HepG2 (cell line): ENCODE data around the gene IFI27. TPM values are rescaled to one million over a fixed set of nuclear protein-coding genes. Genes with fewer than 3 reads are reported as not detected.
A peak's percentile ranks its signal among the peaks of the same experiment; 100 is the strongest.

ENCODE experiments used
- AKAP8 ChIP-seq: sonication (generic); formaldehyde crosslinking; IDR thresholded peaks from 2 replicates; pipeline ENCODE4 v1.5.1; 2020; ENCODE audit warnings: mild to moderate bottlenecking, missing genetic modification reagents
- CENPX ChIP-seq: sonication (generic); formaldehyde crosslinking; IDR thresholded peaks from 2 replicates; pipeline ENCODE4 v1.9.0; 2021; ENCODE audit warnings: mild to moderate bottlenecking, missing genetic modification reagents, moderate library complexity
- ELF1 ChIP-seq: sonication (generic); formaldehyde crosslinking; IDR thresholded peaks from 2 replicates; pipeline ENCODE4 v1.4.0; 2020; ENCODE audit warnings: missing genetic modification reagents
- KMT2A ChIP-seq: sonication (generic); formaldehyde crosslinking; IDR thresholded peaks from 2 replicates; pipeline ENCODE4 v1.4.0; 2020; ENCODE audit warnings: missing genetic modification reagents
- PAWR ChIP-seq: sonication (generic); formaldehyde crosslinking; IDR thresholded peaks from 2 replicates; pipeline ENCODE4 v1.4.0; 2020; ENCODE audit warnings: missing genetic modification reagents, mild to moderate bottlenecking, borderline replicate concordance
- RBM39 ChIP-seq: fragments of 200-400 bp; formaldehyde crosslinking; IDR thresholded peaks from one replicate; pipeline ENCODE4 v1.6.1; 2018; ENCODE audit warnings: antibody characterized with exemption, mild to moderate bottlenecking, low read depth, low read length; ENCODE audit not compliant: poor library complexity, severe bottlenecking
- SAP130 ChIP-seq: IDR thresholded peaks from 2 replicates; pipeline ENCODE4 v1.6.1; 2016; ENCODE audit warnings: low read depth
- SATB2 ChIP-seq: sonication (generic); formaldehyde crosslinking; IDR thresholded peaks from 2 replicates; pipeline ENCODE4 v1.5.0; 2020; ENCODE audit warnings: missing genetic modification reagents
- SMAD9 ChIP-seq: sonication (generic); formaldehyde crosslinking; IDR thresholded peaks from 2 replicates; pipeline ENCODE4 v1.5.1; 2020; ENCODE audit warnings: mild to moderate bottlenecking, missing genetic modification reagents
- ZBTB42 ChIP-seq: sonication (generic); formaldehyde crosslinking; IDR thresholded peaks from 2 replicates; pipeline ENCODE4 v1.5.0; 2020; ENCODE audit warnings: mild to moderate bottlenecking, missing genetic modification reagents
- ZMYM4 ChIP-seq: sonication (generic); formaldehyde crosslinking; IDR thresholded peaks from 2 replicates; pipeline ENCODE4 v1.8.1; 2023; ENCODE audit warnings: mild to moderate bottlenecking, missing genetic modification reagents
- ZNF607 ChIP-seq: sonication (generic); formaldehyde crosslinking; IDR thresholded peaks from 2 replicates; pipeline ENCODE4 v1.5.1; 2020; ENCODE audit warnings: missing genetic modification reagents, mild to moderate bottlenecking, borderline replicate concordance
- polyA plus RNA-seq, 8 experiments: library from polyadenylated mRNA; depleted of rRNA in 3 of 8; stranded (reverse) in 7 of 8; unstranded in 1 of 8; fragments of >200 nt; fragmentation: Illumina TruSeq in 4 of 8; extraction: Trizol in 4 of 8; gene quantifications; 2 replicates each; pipeline versions ENCODE4 v1.2.1 to v1.2.3, GENCODE V29; 2011 to 2016; ENCODE audit warnings: low read depth in 4 of 8, missing spikeins in 1 of 8, mixed read lengths in 1 of 8; ENCODE audit not compliant: insufficient read depth in 1 of 8
- total RNA-seq, 5 experiments: library from RNA; depleted of rRNA; stranded (reverse); fragments of >200 nt; fragmentation: Illumina TruSeq; extraction: Trizol; gene quantifications; 2 replicates each; pipeline ENCODE4 v1.2.3, GENCODE V29; 2016; ENCODE audit warnings: low read depth in 1 of 5
- TF ChIP-seq, protein P1 (sequence below): sonication (generic); formaldehyde crosslinking; IDR thresholded peaks from one replicate; pipeline ENCODE4 v1.5.1; 2020; ENCODE audit warnings: mild to moderate bottlenecking, missing genetic modification reagents; ENCODE audit errors: not compliant biosample characterization
- TF ChIP-seq, protein P2 (sequence below), 2 experiments: fragments of 450-650 bp in 1 of 2; sonication (generic) in 1 of 2; formaldehyde crosslinking; IDR thresholded peaks; 2 replicates each; pipeline versions ENCODE4 v1.5.0 to v1.8.0; 2020 to 2022; ENCODE audit warnings: mild to moderate bottlenecking in 1 of 2, missing genetic modification reagents in 1 of 2
- TF ChIP-seq, protein P3 (sequence below): sonication (generic); formaldehyde crosslinking; IDR thresholded peaks from 2 replicates; pipeline ENCODE4 v1.5.1; 2020; ENCODE audit warnings: mild to moderate bottlenecking, missing genetic modification reagents

Gene IFI27
- total and polyA plus RNA-seq, 2 of the 13 experiments (the other 11 are each of a cell fraction or from before 2014, with no cell fraction given): 1.2 to 1.7 TPM

DNA sequence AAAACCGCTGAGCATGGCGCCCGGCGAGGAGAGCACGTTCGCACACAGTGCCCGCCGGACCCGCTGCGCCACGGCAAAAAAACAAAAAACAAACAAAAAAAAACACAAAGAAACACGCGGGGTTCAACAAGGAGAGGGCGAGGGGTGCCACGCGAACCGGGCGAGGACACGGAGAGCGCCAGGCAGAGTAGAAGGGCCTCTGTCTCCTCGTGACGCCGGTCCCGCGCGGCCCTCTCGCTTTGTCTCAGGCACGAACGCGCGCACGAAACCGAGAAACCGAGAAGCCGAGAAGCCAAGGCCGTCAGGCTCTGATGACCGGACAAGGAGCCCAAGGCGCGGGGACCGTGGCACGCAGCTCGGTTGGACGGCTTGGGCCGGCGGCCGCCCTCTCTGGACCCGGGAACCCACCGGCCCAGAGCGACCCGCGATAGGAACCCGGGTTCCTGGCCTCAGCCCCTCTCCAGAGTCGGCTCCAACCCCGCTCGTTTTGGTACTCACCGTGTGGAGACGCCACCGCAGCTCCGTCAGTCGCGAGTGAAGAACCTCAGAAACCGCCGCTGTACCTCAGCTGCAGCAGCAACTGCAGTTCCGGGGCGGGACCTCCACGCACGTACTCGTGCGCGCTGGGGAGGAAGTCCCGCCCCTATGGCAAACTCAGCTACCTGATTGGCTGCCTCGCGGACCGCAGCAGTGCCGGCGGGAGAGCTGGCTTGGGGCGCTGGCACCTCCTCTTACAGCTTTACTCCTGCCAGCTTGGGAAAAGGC, 29.7 kb upstream of the IFI27 start, which contains the start of the genes DDX24 and IFI27L1 (continued):
- TF ChIP-seq, protein P1, sequence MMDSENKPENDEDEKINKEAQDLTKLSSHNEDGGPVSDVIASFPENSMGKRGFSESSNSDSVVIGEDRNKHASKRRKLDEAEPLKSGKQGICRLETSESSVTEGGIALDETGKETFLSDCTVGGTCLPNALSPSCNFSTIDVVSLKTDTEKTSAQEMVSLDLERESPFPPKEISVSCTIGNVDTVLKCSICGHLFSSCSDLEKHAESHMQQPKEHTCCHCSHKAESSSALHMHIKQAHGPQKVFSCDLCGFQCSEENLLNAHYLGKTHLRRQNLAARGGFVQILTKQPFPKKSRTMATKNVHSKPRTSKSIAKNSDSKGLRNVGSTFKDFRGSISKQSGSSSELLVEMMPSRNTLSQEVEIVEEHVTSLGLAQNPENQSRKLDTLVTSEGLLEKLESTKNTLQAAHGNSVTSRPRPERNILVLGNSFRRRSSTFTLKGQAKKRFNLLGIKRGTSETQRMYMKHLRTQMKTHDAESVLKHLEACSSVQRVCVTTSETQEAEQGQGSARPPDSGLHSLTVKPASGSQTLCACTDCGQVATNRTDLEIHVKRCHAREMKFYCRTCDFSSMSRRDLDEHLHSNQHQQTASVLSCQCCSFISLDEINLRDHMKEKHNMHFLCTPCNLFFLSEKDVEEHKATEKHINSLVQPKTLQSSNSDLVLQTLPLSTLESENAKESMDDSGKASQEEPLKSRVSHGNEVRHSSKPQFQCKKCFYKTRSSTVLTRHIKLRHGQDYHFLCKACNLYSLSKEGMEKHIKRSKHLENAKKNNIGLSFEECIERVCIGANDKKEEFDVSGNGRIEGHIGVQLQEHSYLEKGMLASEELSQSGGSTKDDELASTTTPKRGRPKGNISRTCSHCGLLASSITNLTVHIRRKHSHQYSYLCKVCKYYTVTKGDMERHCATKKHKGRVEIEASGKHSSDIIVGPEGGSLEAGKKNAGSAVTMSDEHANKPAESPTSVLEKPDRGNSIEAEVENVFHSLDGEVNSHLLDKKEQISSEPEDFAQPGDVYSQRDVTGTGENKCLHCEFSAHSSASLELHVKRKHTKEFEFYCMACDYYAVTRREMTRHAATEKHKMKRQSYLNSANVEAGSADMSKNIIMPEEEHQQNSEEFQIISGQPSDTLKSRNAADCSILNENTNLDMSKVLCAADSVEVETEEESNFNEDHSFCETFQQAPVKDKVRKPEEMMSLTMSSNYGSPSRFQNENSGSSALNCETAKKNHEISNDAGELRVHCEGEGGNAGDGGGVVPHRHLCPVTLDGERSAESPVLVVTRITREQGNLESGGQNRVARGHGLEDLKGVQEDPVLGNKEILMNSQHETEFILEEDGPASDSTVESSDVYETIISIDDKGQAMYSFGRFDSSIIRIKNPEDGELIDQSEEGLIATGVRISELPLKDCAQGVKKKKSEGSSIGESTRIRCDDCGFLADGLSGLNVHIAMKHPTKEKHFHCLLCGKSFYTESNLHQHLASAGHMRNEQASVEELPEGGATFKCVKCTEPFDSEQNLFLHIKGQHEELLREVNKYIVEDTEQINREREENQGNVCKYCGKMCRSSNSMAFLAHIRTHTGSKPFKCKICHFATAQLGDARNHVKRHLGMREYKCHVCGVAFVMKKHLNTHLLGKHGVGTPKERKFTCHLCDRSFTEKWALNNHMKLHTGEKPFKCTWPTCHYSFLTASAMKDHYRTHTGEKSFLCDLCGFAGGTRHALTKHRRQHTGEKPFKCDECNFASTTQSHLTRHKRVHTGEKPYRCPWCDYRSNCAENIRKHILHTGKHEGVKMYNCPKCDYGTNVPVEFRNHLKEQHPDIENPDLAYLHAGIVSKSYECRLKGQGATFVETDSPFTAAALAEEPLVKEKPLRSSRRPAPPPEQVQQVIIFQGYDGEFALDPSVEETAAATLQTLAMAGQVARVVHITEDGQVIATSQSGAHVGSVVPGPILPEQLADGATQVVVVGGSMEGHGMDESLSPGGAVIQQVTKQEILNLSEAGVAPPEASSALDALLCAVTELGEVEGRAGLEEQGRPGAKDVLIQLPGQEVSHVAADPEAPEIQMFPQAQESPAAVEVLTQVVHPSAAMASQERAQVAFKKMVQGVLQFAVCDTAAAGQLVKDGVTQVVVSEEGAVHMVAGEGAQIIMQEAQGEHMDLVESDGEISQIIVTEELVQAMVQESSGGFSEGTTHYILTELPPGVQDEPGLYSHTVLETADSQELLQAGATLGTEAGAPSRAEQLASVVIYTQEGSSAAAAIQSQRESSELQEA (CRISPR knock-in tag): no peak
- TF ChIP-seq ZNF607 (CRISPR knock-in tag) (peak; percentile 56; the same call in 1 of the 2 replicates), ZMYM4 (CRISPR knock-in tag) (peak; percentile 60; the same call in 1 of the 2 replicates), ZBTB42 (CRISPR knock-in tag) (peak; percentile 81; the same call in 1 of the 2 replicates), ELF1 (CRISPR knock-in tag) (peak; percentile 74), PAWR (CRISPR knock-in tag) (no peak), SATB2 (peak; percentile 16; the same call in 1 of the 2 replicates), CENPX (CRISPR knock-in tag) (no peak), KMT2A (peak; percentile 97), RBM39 (peak; percentile 91), AKAP8 (CRISPR knock-in tag) (peak; percentile 75; the same call in 1 of the 2 replicates), SAP130 (peak; percentile 92), SMAD9 (no peak)
- TF ChIP-seq, protein P2, sequence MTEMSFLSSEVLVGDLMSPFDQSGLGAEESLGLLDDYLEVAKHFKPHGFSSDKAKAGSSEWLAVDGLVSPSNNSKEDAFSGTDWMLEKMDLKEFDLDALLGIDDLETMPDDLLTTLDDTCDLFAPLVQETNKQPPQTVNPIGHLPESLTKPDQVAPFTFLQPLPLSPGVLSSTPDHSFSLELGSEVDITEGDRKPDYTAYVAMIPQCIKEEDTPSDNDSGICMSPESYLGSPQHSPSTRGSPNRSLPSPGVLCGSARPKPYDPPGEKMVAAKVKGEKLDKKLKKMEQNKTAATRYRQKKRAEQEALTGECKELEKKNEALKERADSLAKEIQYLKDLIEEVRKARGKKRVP (CRISPR knock-in tag; IDR thresholded peaks at IDR 0.05): no peak
- TF ChIP-seq, protein P3, sequence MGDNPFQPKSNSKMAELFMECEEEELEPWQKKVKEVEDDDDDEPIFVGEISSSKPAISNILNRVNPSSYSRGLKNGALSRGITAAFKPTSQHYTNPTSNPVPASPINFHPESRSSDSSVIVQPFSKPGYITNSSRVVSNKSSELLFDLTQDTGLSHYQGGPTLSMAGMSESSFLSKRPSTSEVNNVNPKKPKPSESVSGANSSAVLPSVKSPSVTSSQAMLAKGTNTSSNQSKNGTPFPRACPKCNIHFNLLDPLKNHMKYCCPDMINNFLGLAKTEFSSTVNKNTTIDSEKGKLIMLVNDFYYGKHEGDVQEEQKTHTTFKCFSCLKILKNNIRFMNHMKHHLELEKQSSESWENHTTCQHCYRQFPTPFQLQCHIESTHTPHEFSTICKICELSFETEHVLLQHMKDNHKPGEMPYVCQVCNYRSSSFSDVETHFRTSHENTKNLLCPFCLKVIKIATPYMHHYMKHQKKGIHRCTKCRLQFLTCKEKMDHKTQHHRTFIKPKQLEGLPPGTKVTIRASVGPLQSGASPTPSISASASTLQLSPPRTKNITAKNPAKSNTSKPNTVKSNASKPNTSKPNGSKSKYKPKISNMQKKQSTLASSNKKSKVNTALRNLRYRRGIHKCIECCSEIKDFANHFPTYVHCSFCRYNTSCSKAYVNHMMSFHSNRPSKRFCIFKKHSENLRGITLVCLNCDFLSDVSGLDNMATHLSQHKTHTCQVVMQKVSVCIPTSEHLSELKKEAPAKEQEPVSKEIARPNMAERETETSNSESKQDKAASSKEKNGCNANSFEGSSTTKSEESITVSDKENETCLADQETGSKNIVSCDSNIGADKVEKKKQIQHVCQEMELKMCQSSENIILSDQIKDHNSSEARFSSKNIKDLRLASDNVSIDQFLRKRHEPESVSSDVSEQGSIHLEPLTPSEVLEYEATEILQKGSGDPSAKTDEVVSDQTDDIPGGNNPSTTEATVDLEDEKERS (CRISPR knock-in tag): peak; percentile 55; the same call in 1 of the 2 replicates
